CD14-positive monocyte (primary cell): ENCODE measurements around the gene SF3A1. TPM values are rescaled to one million over a fixed set of nuclear protein-coding genes. Genes with fewer than 3 reads are reported as not detected.
A peak's percentile ranks its signal among the peaks of the same experiment; 100 is the strongest.

Experiments used
- DNase-seq, 3 donors: peaks; one replicate each; pipeline ENCODE4 v3.0.0-alpha.2; 2011 to 2022
- H2AFZ ChIP-seq: 2 replicates; pipeline ENCODE4 v1.6.0; 2012; ENCODE audit warnings: mild to moderate bottlenecking, low read depth, low read length, inconsistent platforms; ENCODE audit not compliant: insufficient read depth, poor library complexity, severe bottlenecking
- H3K27ac ChIP-seq, 2 donors: 1 replicate in 1 of 2; 2 replicates in 1 of 2; pipeline ENCODE4 v1.5.1; 2012 to 2013; ENCODE audit warnings: low read length in 2 of 2, control low read depth in 1 of 2, inconsistent platforms in 1 of 2, low read depth in 1 of 2, mild to moderate bottlenecking in 1 of 2
- H3K27me3 ChIP-seq, 2 donors: one replicate each; pipeline versions ENCODE4 v1.6.0 to v1.6.1; 2011 to 2013; ENCODE audit warnings: low read length in 2 of 2; ENCODE audit not compliant: control insufficient read depth in 2 of 2, insufficient read depth in 2 of 2
- H3K36me3 ChIP-seq, 2 donors: replicated peaks in 1 of 2; 1 replicate in 1 of 2; 2 replicates in 1 of 2; pipeline versions ENCODE4 v1.5.1 to v1.6.1; 2012 to 2013; ENCODE audit warnings: low read length in 2 of 2, control low read depth in 1 of 2, inconsistent platforms in 1 of 2, mild to moderate bottlenecking in 1 of 2; ENCODE audit not compliant: insufficient read depth in 2 of 2, control insufficient read depth in 1 of 2
- H3K4me1 ChIP-seq, 2 donors: 1 replicate in 1 of 2; 2 replicates in 1 of 2; pipeline versions ENCODE4 v1.5.1 to v1.6.1; 2012 to 2013; ENCODE audit warnings: low read length in 2 of 2, control low read depth in 1 of 2, inconsistent platforms in 1 of 2, mild to moderate bottlenecking in 1 of 2, moderate library complexity in 1 of 2; ENCODE audit not compliant: insufficient read depth in 2 of 2, control insufficient read depth in 1 of 2
- H3K4me2 ChIP-seq: replicated peaks from 2 replicates; pipeline ENCODE3; 2012; ENCODE audit warnings: low read length, moderate library complexity, mild to moderate bottlenecking; ENCODE audit not compliant: poor library complexity, severe bottlenecking; ENCODE audit errors: extremely low read depth
- H3K4me3 ChIP-seq, 3 experiments: fragments of 200-600 bp in 1 of 3; sonication (generic) in 1 of 3; replicated peaks in 1 of 3; 1 replicate in 2 of 3; 2 replicates in 1 of 3; pipeline ENCODE4 v1.5.1; 2011 to 2013; ENCODE audit warnings: low read length in 3 of 3, mild to moderate bottlenecking in 3 of 3, control low read depth in 2 of 3, low read depth in 2 of 3, inconsistent platforms in 1 of 3, moderate library complexity in 1 of 3
- H3K79me2 ChIP-seq: 2 replicates; pipeline ENCODE4 v1.6.0; 2012; ENCODE audit warnings: mild to moderate bottlenecking, control low read depth, inconsistent platforms, low read length, moderate library complexity; ENCODE audit not compliant: insufficient read depth
- H3K9ac ChIP-seq: 2 replicates; pipeline ENCODE4 v1.6.0; 2017; ENCODE audit warnings: low read length, mild to moderate bottlenecking; ENCODE audit not compliant: insufficient read depth, poor library complexity, severe bottlenecking
- H3K9me3 ChIP-seq, 2 donors: replicated peaks in 1 of 2; 1 replicate in 1 of 2; 2 replicates in 1 of 2; pipeline versions ENCODE4 v1.5.1 to v1.6.1; 2012 to 2013; ENCODE audit warnings: low read length in 2 of 2, control low read depth in 1 of 2; ENCODE audit not compliant: control insufficient read depth in 1 of 2, insufficient read depth in 1 of 2
- H4K20me1 ChIP-seq: 2 replicates; pipeline ENCODE4 v1.6.0; 2012; ENCODE audit warnings: mild to moderate bottlenecking, low read length, control low read depth, moderate library complexity; ENCODE audit not compliant: insufficient read depth
- H3K27ac Mint-ChIP-seq, 7 donors: one replicate each; pipeline ENCODE4 v1.8.0; 2020; ENCODE audit warnings: mild to moderate bottlenecking in 7 of 7, mixed read lengths in 7 of 7, moderate library complexity in 6 of 7, inconsistent platforms in 2 of 7
- H3K27me3 Mint-ChIP-seq, 3 donors: one replicate each; pipeline ENCODE4 v1.8.0; 2021 to 2022; ENCODE audit warnings: low read depth in 3 of 3, mild to moderate bottlenecking in 3 of 3, mixed read lengths in 3 of 3, moderate library complexity in 3 of 3, inconsistent platforms in 1 of 3
- H3K36me3 Mint-ChIP-seq, 2 donors: one replicate each; pipeline ENCODE4 v1.8.0; 2020; ENCODE audit warnings: mixed read lengths in 2 of 2, inconsistent platforms in 1 of 2, mild to moderate bottlenecking in 1 of 2
- H3K4me1 Mint-ChIP-seq: one replicate; pipeline ENCODE4 v1.8.0; 2020; ENCODE audit warnings: mild to moderate bottlenecking, mixed read lengths
- H3K4me3 Mint-ChIP-seq, 2 donors: one replicate each; pipeline ENCODE4 v1.8.0; 2020; ENCODE audit warnings: mild to moderate bottlenecking in 2 of 2, mixed read lengths in 2 of 2, moderate library complexity in 1 of 2
- H3K9me3 Mint-ChIP-seq, 7 donors: one replicate each; pipeline ENCODE4 v1.8.0; 2020 to 2022; ENCODE audit warnings: mixed read lengths in 7 of 7, mild to moderate bottlenecking in 6 of 7, moderate library complexity in 6 of 7, inconsistent platforms in 2 of 7
- CTCF ChIP-seq: fragments of 200-600 bp; IDR thresholded peaks from one replicate; pipeline ENCODE4 v1.8.0; 2022; ENCODE audit warnings: antibody characterized with exemption, mild to moderate bottlenecking
- WGBS: methylation state at CpG from one replicate; pipeline ENCODE4 v1.1.5; 2013; ENCODE audit warnings: missing lambda C conversion rate; ENCODE audit not compliant: insufficient coverage; 5-methylcytosine and 5-hydroxymethylcytosine counted together
- intact Hi-C, 2 donors: fragments of 100-400 bp; cut with micrococcal nuclease; formaldehyde crosslinking; loops; one replicate each; pipeline versions ENCODE4 v1.15.0 to v1.15.1; 2023
- polyA plus RNA-seq, 3 donors: library from polyadenylated mRNA; depleted of rRNA in 1 of 3; unstranded in 2 of 3; stranded (reverse) in 1 of 3; fragments of 300-500 nt in 2 of 3; fragments of >200 nt in 1 of 3; fragmentation: Illumina TruSeq in 2 of 3; gene quantifications; 1 replicate in 2 of 3; 2 replicates in 1 of 3; pipeline ENCODE4 v1.2.3, GENCODE V29; 2012 to 2021

The SF3A1 gene
- polyA plus RNA-seq, 3 donors = 34.7 to 102 (median 52.1) TPM

DNA sequence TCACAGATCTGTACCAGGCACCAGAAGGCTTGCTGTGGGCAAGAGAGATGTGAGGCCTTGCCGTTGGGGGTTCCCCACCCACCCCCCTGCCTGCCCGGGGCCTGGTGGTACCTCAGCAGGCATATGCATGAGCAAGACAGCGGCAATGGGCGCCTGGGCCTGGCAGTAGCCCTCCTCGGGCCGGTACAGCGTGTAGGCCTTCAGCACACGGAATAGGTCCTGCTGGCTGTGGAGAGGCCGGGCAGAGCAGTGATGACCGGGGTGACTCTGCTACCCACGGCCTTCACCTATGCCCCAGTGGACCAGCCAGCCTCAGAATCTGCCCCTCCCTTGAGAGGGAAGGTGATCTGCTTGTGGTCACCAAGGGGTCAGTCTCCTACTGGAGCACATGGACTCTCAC is 61.9 kb downstream of the SF3A1 start:
- intact Hi-C loops = loop anchor here in 1 of 2 donors (5.0 kb wide), 1 partner anchor 32 kb away; the partner anchor contains the start of gene TBC1D10A
- no peak overlapping the region for H3K9ac ChIP-seq
- no peak overlapping the region for H3K27ac ChIP-seq
- H2AFZ ChIP-seq = no peak overlapping the region
- H3K79me2 ChIP-seq = no peaks in the 10 kb centered on the region
- WGBS = 100% methylated on average over 11 of the region's 11 CpGs
- H3K4me3 Mint-ChIP-seq = no peak overlapping the region
- peaks cover 4 to 6% of the 10 kb centered on the region in 2 donors for H3K4me1 ChIP-seq
- H3K27me3 Mint-ChIP-seq = no peaks in the 10 kb centered on the region
- H3K36me3 Mint-ChIP-seq = peaks cover 77 to 86% of the 10 kb centered on the region in 2 donors
- no peak for DNase-seq
- peaks cover 73 to 89% of the 10 kb centered on the region in 2 donors for H3K36me3 ChIP-seq
- peaks cover 8% of the 10 kb centered on the region for H3K4me1 Mint-ChIP-seq
- no peaks in the 10 kb centered on the region for H3K9me3 Mint-ChIP-seq
- H3K27me3 ChIP-seq = no peaks in the 10 kb centered on the region
- peaks cover 44% of the 10 kb centered on the region for H4K20me1 ChIP-seq
- no peak for TF ChIP-seq CTCF
- no peak overlapping the region for H3K27ac Mint-ChIP-seq
- H3K4me3 ChIP-seq = no peak overlapping the region
- H3K9me3 ChIP-seq = no peaks in the 10 kb centered on the region
- no peak overlapping the region for H3K4me2 ChIP-seq

DNA sequence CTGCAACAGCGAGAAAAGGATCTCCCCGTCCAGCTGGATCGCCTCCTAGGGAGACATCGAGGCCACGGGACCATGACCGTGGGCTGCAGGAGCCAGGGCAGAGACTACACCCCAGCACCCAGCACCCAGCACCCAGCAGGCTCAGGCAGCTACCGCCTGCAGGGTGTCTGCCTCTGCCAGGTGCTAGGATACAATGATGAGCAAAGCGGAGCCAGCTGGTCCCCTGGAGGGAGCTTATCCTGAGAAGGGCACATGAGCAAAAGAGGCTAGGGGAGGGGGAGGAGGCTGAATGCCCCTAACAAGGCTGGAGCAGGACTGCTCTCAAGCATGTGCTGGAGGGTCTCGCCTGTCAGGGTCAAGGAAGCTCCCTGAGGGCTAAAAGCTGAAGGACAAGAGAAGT is 62.6 kb downstream of the SF3A1 start:
- no peaks in the 10 kb centered on the region for H3K27me3 Mint-ChIP-seq
- no peak overlapping the region for H3K4me3 Mint-ChIP-seq
- Histone ChIP-seq H3K4me2 (no peak overlapping the region), H3K9me3 (no peaks in the 10 kb centered on the region), H2AFZ (no peak overlapping the region), H3K79me2 (no peaks in the 10 kb centered on the region), H3K27ac (no peak overlapping the region), H3K9ac (no peak overlapping the region), H3K4me1 (peaks cover 6 to 14% of the 10 kb centered on the region in 2 donors), H3K36me3 (peaks cover 69 to 82% of the 10 kb centered on the region in 2 donors), H3K4me3 (no peak overlapping the region), H4K20me1 (peaks cover 40% of the 10 kb centered on the region), H3K27me3 (no peaks in the 10 kb centered on the region)
- H3K36me3 Mint-ChIP-seq = peaks cover 71 to 79% of the 10 kb centered on the region in 2 donors
- DNase-seq = no peak
- H3K27ac Mint-ChIP-seq = peak overlapping the region in 1 of 7 donors; percentile 26
- TF ChIP-seq CTCF = no peak
- intact Hi-C loops = loop anchor here in 1 of 2 donors (5.0 kb wide), 1 partner anchor 33 kb away; the partner anchor contains the start of gene TBC1D10A
- 100% methylated on average over 8 of the region's 9 CpGs for WGBS
- H3K4me1 Mint-ChIP-seq = peaks cover 8% of the 10 kb centered on the region
- H3K9me3 Mint-ChIP-seq = no peaks in the 10 kb centered on the region
